ENCODE measurements around the gene PIK3R2. TPM values are rescaled to one million over a fixed set of nuclear protein-coding genes. Genes with fewer than 3 reads are reported as not detected.

Gene PIK3R2
- total and polyA plus RNA-seq, 2 of the 13 experiments (the other 11 are each of a cell fraction or from before 2014, with no cell fraction given), result 18.6 to 25.3 TPM

GRCh38 chr19:18120127-18120526 lies 32.8 kb upstream of the PIK3R2 start:
- H3K79me2 ChIP-seq (ENCODE audit: insufficient read depth, low read length), result peaks cover 16% of the 10 kb centered on the region
- FAIRE-seq (no peak), ATAC-seq (no peak), DNase-seq (ENCODE audit: low spot score) (no peak)
- H3K36me3 ChIP-seq (replicated peaks in 1 of 2; ENCODE audit: control insufficient read depth in 1 of 2, insufficient read depth in 2 of 2, low read length in 2 of 2), result peaks cover 11 to 38% of the 10 kb centered on the region in 2 experiments
- POLR2A ChIA-PET, result no interaction called here
- H3K9ac ChIP-seq (ENCODE audit: insufficient read depth, low read depth, low read length), result no peak overlapping the region
- no peak overlapping the region for H3K4me2 ChIP-seq (ENCODE audit: low read depth, low read length)
- WGBS (ENCODE audit: low lambda C conversion rate), result 90% methylated on average over 1 of the region's 1 CpG
- H3K9me3 ChIP-seq (ENCODE audit: low read length), result no peaks in the 10 kb centered on the region
- in situ Hi-C loops (cut with HindIII; ENCODE audit: extremely low pct_ligation_motif_present, low pct_unique_long_range_greater_than_20kb), result no loop called here
- no TSS peak for BruUV-seq (replicated peaks)
- H3K27me3 ChIP-seq (ENCODE audit: control insufficient read depth in 1 of 2, insufficient read depth in 2 of 2, low read length in 2 of 2), result no peaks in the 10 kb centered on the region
- no peak for TF ChIP-seq MTA3 (CRISPR knock-in tag; IDR thresholded peaks at IDR 0.05)
- no peak for TF ChIP-seq POLR2AphosphoS2 (IDR thresholded peaks at IDR 0.05; ENCODE audit: low read depth, low read length)
- TF ChIP-seq ZNF878 (CRISPR knock-in tag; IDR thresholded peaks at IDR 0.05), result no peak
- TF ChIP-seq ZNF367 (CRISPR knock-in tag; IDR thresholded peaks at IDR 0.05; ENCODE audit: borderline replicate concordance), result no peak
- no peak for TF ChIP-seq SP4 (CRISPR knock-in tag; IDR thresholded peaks at IDR 0.05)
- TF ChIP-seq RNF2 (conservative IDR thresholded peaks at IDR 0.05; ENCODE audit: low read depth), result no peak
- no peaks in the 10 kb centered on the region for H4K20me1 ChIP-seq (ENCODE audit: insufficient read depth, low read length)
- intact Hi-C loops (cut with micrococcal nuclease; ENCODE audit: unreplicated experiment), result no loop called here
- CTCF ChIA-PET (ENCODE audit: low intra/inter-chr PET ratio, low total read pairs), result no interaction called here
- H3K4me1 ChIP-seq (ENCODE audit: insufficient read depth, low read length), result peaks cover 23% of the 10 kb centered on the region
- H3K4me3 ChIP-seq (replicated peaks in 1 of 3; ENCODE audit: insufficient read depth in 1 of 3, low read depth in 2 of 3, low read length in 3 of 3), result no peak overlapping the region
- no peak overlapping the region for H2AFZ ChIP-seq (ENCODE audit: low read length)
- H3K27ac ChIP-seq (ENCODE audit: extremely low read length, insufficient read depth, low read length), result no peak overlapping the region

GRCh38 chr19:18121166-18121565 lies 31.8 kb upstream of the PIK3R2 start:
- 94% methylated on average over 5 of the region's 5 CpGs for WGBS (ENCODE audit: low lambda C conversion rate)
- no peak for TF ChIP-seq NR2F1 (CRISPR knock-in tag; IDR thresholded peaks at IDR 0.05)
- ChIA-PET CTCF (ENCODE audit: low intra/inter-chr PET ratio, low total read pairs) (no interaction called here), POLR2A (no interaction called here)
- BruUV-seq (replicated peaks), result no TSS peak
- Histone ChIP-seq H3K4me1 (ENCODE audit: insufficient read depth, low read length) (peaks cover 23% of the 10 kb centered on the region), H3K79me2 (ENCODE audit: insufficient read depth, low read length) (peaks cover 16% of the 10 kb centered on the region), H3K4me2 (ENCODE audit: low read depth, low read length) (no peak overlapping the region), H2AFZ (ENCODE audit: low read length) (no peak overlapping the region), H3K36me3 (replicated peaks in 1 of 2; ENCODE audit: control insufficient read depth in 1 of 2, insufficient read depth in 2 of 2, low read length in 2 of 2) (peaks cover 11 to 38% of the 10 kb centered on the region in 2 experiments), H3K9me3 (ENCODE audit: low read length) (no peaks in the 10 kb centered on the region), H4K20me1 (ENCODE audit: insufficient read depth, low read length) (no peaks in the 10 kb centered on the region), H3K27ac (ENCODE audit: extremely low read length, insufficient read depth, low read length) (no peak overlapping the region), H3K9ac (ENCODE audit: insufficient read depth, low read depth, low read length) (no peak overlapping the region), H3K4me3 (replicated peaks in 1 of 3; ENCODE audit: insufficient read depth in 1 of 3, low read depth in 2 of 3, low read length in 3 of 3) (no peak overlapping the region), H3K27me3 (ENCODE audit: control insufficient read depth in 1 of 2, insufficient read depth in 2 of 2, low read length in 2 of 2) (no peaks in the 10 kb centered on the region)
- ATAC-seq (no peak), FAIRE-seq (no peak), DNase-seq (ENCODE audit: low spot score) (no peak)
- in situ Hi-C loops (cut with HindIII; ENCODE audit: extremely low pct_ligation_motif_present, low pct_unique_long_range_greater_than_20kb), result no loop called here
- intact Hi-C loops (cut with micrococcal nuclease; ENCODE audit: unreplicated experiment), result no loop called here
